A549 (cell line): ENCODE results near the gene TWIST2. TPM values are rescaled to one million over a fixed set of nuclear protein-coding genes. Genes with fewer than 3 reads are reported as not detected.

Experiments
- ATAC-seq, 2 experiments: fragments of 200-7000 bp in 1 of 2; fragments of >200 bp in 1 of 2; cut with Nextera tagmentation in 1 of 2; cut with Tn5 transposase in 1 of 2; 3 replicates each; pipeline versions ENCODE4 v1.8.0 to v1.9.1; 2018 to 2020; ENCODE audit warnings: mild to moderate bottlenecking in 1 of 2, moderate library complexity in 1 of 2
- CTCF ChIA-PET: fragments of 300-600 bp; sonication (Branson Sonifier 250); formaldehyde crosslinking; extraction: SDS; loops from one replicate; lab custom pipeline; 2021; ENCODE audit warnings: antibody characterized with exemption, inconsistent platforms; lab: Yijun Ruan, JAX
- POLR2A ChIA-PET: fragments of 350-600 bp; formaldehyde crosslinking; extraction: SDS; loops from one replicate; lab custom pipeline; 2021; ENCODE audit warnings: antibody characterized with exemption, inconsistent platforms; lab: Yijun Ruan, JAX
- DNase-seq, 2 experiments: peaks; one replicate each; pipeline versions ENCODE4 v3.0.0 to v3.0.0-alpha.2; 2011 to 2016; ENCODE audit warnings: low read depth in 1 of 2, low spot score in 1 of 2
- FAIRE-seq: peaks from 2 replicates; lab custom pipeline; 2011; peaks lifted over from hg19 to GRCh38; lab: Jason Lieb, UNC
- H3K27ac ChIP-seq, 2 experiments: fragments of >200 bp; sonication (Bioruptor Twin); formaldehyde crosslinking; 3 replicates each; pipeline ENCODE4 v1.5.1; 2016 to 2017
- H3K4me1 ChIP-seq: fragments of >200 bp; sonication (Bioruptor Twin); formaldehyde crosslinking; 3 replicates; pipeline ENCODE4 v1.6.1; 2016
- H3K4me2 ChIP-seq: fragments of >200 bp; sonication (Bioruptor Twin); formaldehyde crosslinking; 3 replicates; pipeline ENCODE4 v1.6.1; 2016
- H3K4me3 ChIP-seq: fragments of >200 bp; sonication (Bioruptor Twin); formaldehyde crosslinking; 3 replicates; pipeline ENCODE4 v1.5.1; 2016
- H3K9me3 ChIP-seq: fragments of >200 bp; sonication (Bioruptor Twin); formaldehyde crosslinking; 3 replicates; pipeline ENCODE4 v1.6.1; 2016
- BHLHE40 ChIP-seq: IDR thresholded peaks from 2 replicates; pipeline ENCODE4 v1.6.1; 2012; ENCODE audit warnings: low read depth, low read length, inconsistent platforms
- CHD2 ChIP-seq: fragments of 150-350 bp; IDR thresholded peaks from 2 replicates; pipeline ENCODE4 v1.6.1; 2014; ENCODE audit warnings: low read length; ENCODE audit not compliant: partially characterized antibody
- EHF ChIP-seq: fragments of 250-450 bp; sonication (Bioruptor Pico); IDR thresholded peaks from 2 replicates; pipeline ENCODE4 v1.5.0; 2020; ENCODE audit warnings: mild to moderate bottlenecking
- EHMT2 ChIP-seq: fragments of 200-600 bp; sonication (generic); IDR thresholded peaks from 2 replicates; pipeline ENCODE4 v1.6.1; 2016; ENCODE audit warnings: antibody characterized with exemption, low read depth, mild to moderate bottlenecking, moderate library complexity
- EP300 ChIP-seq, 2 experiments: fragments of >200 bp; sonication (Bioruptor Twin); formaldehyde crosslinking; IDR thresholded peaks; 2 replicates in 1 of 2; 3 replicates in 1 of 2; pipeline ENCODE4 v1.6.1; 2016 to 2017
- ESRRA ChIP-seq: fragments of 150-350 bp; IDR thresholded peaks from 2 replicates; pipeline ENCODE4 v1.6.1; 2014; ENCODE audit warnings: mild to moderate bottlenecking, low read length, borderline replicate concordance
- FOXS1 ChIP-seq: fragments of 250-450 bp; sonication (Bioruptor Pico); IDR thresholded peaks from 2 replicates; pipeline ENCODE4 v1.5.0; 2020; ENCODE audit warnings: mild to moderate bottlenecking, moderate library complexity
- GATA3 ChIP-seq: IDR thresholded peaks from 2 replicates; pipeline ENCODE4 v1.6.1; 2012; ENCODE audit warnings: borderline replicate concordance
- HDAC2 ChIP-seq: fragments of 200-600 bp; sonication (generic); IDR thresholded peaks from 2 replicates; pipeline ENCODE4 v1.6.1; 2016
- HEYL ChIP-seq: fragments of 250-450 bp; sonication (Bioruptor Pico); IDR thresholded peaks from 2 replicates; pipeline ENCODE4 v1.8.0; 2021; ENCODE audit warnings: mild to moderate bottlenecking, moderate library complexity
- JUNB ChIP-seq: fragments of >200 bp; sonication (Bioruptor Twin); formaldehyde crosslinking; IDR thresholded peaks from 2 replicates; pipeline ENCODE4 v1.6.1; 2016
- MYC ChIP-seq: IDR thresholded peaks from 2 replicates; pipeline ENCODE4 v1.6.1; 2012; ENCODE audit warnings: mild to moderate bottlenecking, inconsistent platforms, low read length, improper control_type of control experiment, borderline replicate concordance
- POLR2A ChIP-seq: IDR thresholded peaks from 2 replicates; pipeline ENCODE4 v1.6.1; 2012; ENCODE audit warnings: mild to moderate bottlenecking, low read length
- RFX5 ChIP-seq: fragments of 450-650 bp; IDR thresholded peaks from 2 replicates; pipeline ENCODE4 v1.7.1; 2014; ENCODE audit warnings: antibody characterized with exemption, mild to moderate bottlenecking, moderate library complexity
- TP53 ChIP-seq: fragments of 250-450 bp; sonication (Bioruptor Pico); IDR thresholded peaks from 2 replicates; pipeline ENCODE4 v1.5.0; 2021; ENCODE audit warnings: mild to moderate bottlenecking, moderate library complexity
- ZFP36 ChIP-seq: fragments of 450-650 bp; IDR thresholded peaks from 2 replicates; pipeline ENCODE4 v1.6.1; 2014; ENCODE audit warnings: borderline replicate concordance; ENCODE audit not compliant: partially characterized antibody
- WGBS: methylation state at CpG from one replicate; pipeline ENCODE4 v1.1.6; 2017; ENCODE audit errors: missing lambda C conversion rate; 5-methylcytosine and 5-hydroxymethylcytosine counted together
- polyA plus RNA-seq, 4 experiments: library from polyadenylated mRNA; depleted of rRNA in 3 of 4; stranded (reverse); fragments of >200 nt; fragmentation: RNase III in 1 of 4; extraction: RNeasy Plus Mini Kit Qiagen cat#74134 plus additional on column Dnase treatment in 1 of 4; gene quantifications; 2 replicates in 3 of 4; 3 replicates in 1 of 4; pipeline ENCODE4 v1.2.3, GENCODE V29; 2011 to 2017
- TF ChIP-seq, protein P1 (sequence below): fragments of 150-350 bp; IDR thresholded peaks from 2 replicates; pipeline ENCODE4 v1.6.1; 2014; ENCODE audit warnings: low read depth, mild to moderate bottlenecking, low read length
- TF ChIP-seq, protein P2 (sequence below): fragments of >200 bp; sonication (Bioruptor Twin); formaldehyde crosslinking; IDR thresholded peaks from 2 replicates; pipeline ENCODE4 v1.6.1; 2016
- TF ChIP-seq, protein P3 (sequence below): IDR thresholded peaks from 2 replicates; pipeline ENCODE4 v1.6.1; 2012; ENCODE audit warnings: low read depth, borderline replicate concordance
- TF ChIP-seq, protein P4 (sequence below): IDR thresholded peaks from 2 replicates; pipeline ENCODE4 v1.6.1; 2012

Gene TWIST2
- polyA plus RNA-seq, 2 of the 4 experiments (the other 2 are of a cell fraction) = 7.1 to 8.2 TPM

DNA sequence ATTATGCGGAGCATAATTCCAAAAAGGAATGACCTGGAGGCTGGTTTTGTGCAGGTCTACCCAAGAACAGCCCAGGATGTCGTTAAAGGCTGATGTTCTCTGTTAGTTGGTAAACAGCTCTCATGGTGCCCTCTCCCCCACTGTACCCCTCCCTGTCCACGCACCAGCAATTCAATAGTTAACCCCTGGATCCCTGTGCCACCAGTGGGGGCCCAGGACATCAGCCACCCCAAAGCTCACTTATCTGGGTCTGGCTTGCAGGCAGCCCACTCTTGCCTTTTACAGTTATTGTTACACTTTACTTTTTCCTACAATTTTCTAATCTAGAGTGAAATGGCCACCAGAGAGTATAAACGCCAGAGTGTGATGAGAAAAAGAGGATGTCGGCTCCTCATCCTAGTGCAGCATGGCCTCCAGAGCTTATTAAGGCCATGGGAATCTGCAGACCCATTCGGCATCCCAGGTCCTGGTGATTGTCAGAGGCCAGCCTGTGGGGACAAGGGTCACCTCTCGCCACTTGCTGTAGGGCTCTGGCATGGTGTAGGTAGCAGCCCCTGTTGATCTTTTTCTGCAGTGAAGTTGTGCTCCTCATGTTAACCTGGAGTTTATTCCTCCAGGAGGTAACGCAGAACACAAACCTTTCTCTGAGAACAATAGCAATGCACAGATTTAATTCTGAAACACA is 30.3 kb downstream of the TWIST2 start:
- FAIRE-seq = no peak
- no peak overlapping the region for H3K27ac ChIP-seq
- CTCF ChIA-PET = interaction anchor here (1.0 to 1.7 kb wide), 3 partner anchors 12 to 92 kb away, joined by 3 to 5 read pairs (median 4); partner anchors contain the start of gene TWIST2
- TF ChIP-seq, protein P1, sequence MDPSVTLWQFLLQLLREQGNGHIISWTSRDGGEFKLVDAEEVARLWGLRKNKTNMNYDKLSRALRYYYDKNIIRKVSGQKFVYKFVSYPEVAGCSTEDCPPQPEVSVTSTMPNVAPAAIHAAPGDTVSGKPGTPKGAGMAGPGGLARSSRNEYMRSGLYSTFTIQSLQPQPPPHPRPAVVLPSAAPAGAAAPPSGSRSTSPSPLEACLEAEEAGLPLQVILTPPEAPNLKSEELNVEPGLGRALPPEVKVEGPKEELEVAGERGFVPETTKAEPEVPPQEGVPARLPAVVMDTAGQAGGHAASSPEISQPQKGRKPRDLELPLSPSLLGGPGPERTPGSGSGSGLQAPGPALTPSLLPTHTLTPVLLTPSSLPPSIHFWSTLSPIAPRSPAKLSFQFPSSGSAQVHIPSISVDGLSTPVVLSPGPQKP = no peak
- TF ChIP-seq GATA3 (no peak), ESRRA (no peak), RFX5 (no peak), POLR2A (no peak), EHMT2 (no peak), BHLHE40 (no peak), EHF (CRISPR knock-in tag) (no peak), TP53 (CRISPR knock-in tag) (no peak), JUNB (no peak)
- TF ChIP-seq, protein P2, sequence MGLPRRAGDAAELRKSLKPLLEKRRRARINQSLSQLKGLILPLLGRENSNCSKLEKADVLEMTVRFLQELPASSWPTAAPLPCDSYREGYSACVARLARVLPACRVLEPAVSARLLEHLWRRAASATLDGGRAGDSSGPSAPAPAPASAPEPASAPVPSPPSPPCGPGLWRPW = no peak
- POLR2A ChIA-PET = no interaction called here
- H3K4me1 ChIP-seq = peaks cover 4% of the 10 kb centered on the region; the same call in 1 of the 3 replicates
- ATAC-seq = no peak
- 85% methylated on average over 8 of the region's 8 CpGs for WGBS
- no peak overlapping the region for H3K4me2 ChIP-seq
- H3K4me3 ChIP-seq = no peak overlapping the region
- H3K9me3 ChIP-seq = no peaks in the 10 kb centered on the region
- DNase-seq = no peak

DNA sequence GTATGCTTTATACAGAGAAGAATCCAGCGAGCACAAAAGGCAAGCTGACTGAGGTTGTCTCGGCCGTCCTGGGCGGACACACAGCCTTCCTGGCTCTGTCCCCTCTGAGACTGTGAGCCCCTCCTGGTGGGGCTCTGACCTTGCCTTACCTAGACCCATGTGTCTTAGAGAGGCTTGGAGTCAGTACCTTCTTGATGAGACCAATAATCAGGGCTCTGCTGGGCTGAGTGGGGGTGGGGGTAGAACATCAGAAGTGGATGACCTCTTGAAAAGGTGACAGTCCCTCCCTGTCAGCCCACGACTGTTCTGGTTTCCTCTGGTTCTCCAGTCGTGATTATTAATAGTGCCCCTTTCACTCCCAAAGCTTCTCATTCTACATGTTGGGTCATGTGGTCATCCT is 31.2 kb downstream of the TWIST2 start:
- Histone ChIP-seq H3K4me1 (peaks cover 4% of the 10 kb centered on the region; the same call in 1 of the 3 replicates), H3K4me2 (no peak overlapping the region), H3K27ac (no peak overlapping the region), H3K4me3 (no peak overlapping the region), H3K9me3 (no peaks in the 10 kb centered on the region)
- ChIA-PET CTCF (interaction anchor here (0.8 to 1.7 kb wide), 4 partner anchors 10 to 93 kb away, joined by 3 to 5 read pairs (median 4); partner anchors contain the start of gene TWIST2), POLR2A (no interaction called here)
- no peak for TF ChIP-seq ZFP36
- WGBS = 80% methylated on average over 6 of the region's 6 CpGs
- ATAC-seq (no peak), FAIRE-seq (no peak), DNase-seq (no peak)

DNA sequence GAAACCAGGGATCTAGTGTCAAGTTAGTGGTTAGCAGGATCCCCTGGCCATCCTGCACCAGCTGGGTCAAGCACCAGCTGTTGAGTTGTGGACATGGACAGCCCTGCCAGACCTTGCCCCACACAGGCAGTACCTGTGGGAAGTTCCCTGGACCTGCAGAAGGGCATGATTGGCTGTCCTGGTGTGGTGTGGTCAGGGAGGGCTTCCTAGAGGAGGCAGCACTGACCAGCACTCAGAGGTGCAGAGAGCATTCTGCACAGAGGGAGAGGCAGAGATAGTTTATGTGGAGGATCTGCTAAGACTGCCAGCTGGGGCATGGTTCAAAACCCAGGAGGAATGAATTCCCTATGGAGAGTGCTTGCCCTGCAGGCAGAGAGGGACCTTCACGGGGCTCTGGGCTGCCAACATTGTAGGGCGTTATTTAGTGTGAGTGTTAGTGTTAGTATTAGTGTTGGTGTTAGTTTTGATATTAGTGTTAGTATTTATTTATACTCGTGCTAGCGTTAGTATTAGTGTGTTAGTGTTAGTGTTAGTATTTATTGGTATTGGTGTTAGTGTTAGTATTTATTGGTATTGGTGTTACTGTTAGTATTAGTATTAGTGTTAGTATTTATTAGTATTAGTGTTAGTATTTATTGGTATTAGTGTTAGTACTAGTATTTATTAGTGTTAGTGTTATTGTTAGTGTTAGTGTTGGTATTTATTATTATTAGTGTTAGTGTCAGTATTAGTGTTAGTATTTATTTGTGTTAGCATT is 31.9 kb downstream of the TWIST2 start:
- ChIA-PET POLR2A (no interaction called here), CTCF (interaction anchor here (0.8 to 1.7 kb wide), 4 partner anchors 10 to 94 kb away, joined by 3 to 5 read pairs (median 4); partner anchors contain the start of gene TWIST2)
- H3K9me3 ChIP-seq = no peaks in the 10 kb centered on the region
- WGBS = 89% methylated on average over 4 of the region's 4 CpGs
- DNase-seq (no peak), ATAC-seq (no peak), FAIRE-seq (no peak)
- H3K27ac ChIP-seq = no peak overlapping the region
- no peak overlapping the region for H3K4me3 ChIP-seq
- H3K4me2 ChIP-seq = no peak overlapping the region
- H3K4me1 ChIP-seq = peaks cover 4% of the 10 kb centered on the region; the same call in 1 of the 3 replicates
- TF ChIP-seq HEYL (CRISPR knock-in tag) = no peak
- no peak for TF ChIP-seq HDAC2
- TF ChIP-seq JUNB = no peak
- peak; percentile 56 for TF ChIP-seq ZFP36
- TF ChIP-seq CHD2 = no peak

DNA sequence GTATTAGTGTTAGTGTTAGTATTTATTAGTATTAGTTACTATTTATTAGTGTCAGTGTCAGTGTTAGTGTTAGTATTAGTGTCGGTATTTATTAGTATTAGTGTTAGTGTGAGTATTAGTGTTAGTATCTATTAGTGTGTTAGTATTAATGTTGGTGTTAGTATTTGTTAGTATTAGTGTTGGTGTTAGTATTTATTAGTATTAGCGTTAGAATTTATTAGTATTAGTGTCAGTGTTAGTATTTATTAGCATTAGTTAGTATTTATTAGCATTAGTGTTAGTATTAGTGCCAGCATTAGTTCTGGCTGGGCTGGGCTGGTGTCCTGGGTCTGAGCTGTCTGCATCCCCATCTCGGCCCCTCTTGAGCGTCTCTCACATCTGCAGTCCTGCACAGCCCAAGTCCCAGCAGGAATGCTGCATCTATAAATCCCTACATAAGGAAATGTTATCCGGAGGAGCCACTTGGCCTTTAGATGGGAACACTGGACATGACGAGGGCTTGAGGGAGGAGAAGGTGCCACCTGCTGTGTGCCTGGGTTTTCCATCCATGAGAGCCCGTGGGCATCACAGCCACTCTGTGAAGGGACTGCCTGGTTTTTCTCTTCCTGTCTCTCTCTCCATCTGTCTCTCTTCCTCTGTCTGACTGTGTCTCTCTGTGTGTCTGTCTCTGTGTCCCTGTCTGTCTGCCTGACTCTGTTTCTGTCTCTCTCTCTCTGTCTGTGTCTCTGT is 33.6 kb downstream of the TWIST2 start:
- DNase-seq (no peak), ATAC-seq (peak in 1 of 2 experiments; percentile 48; a peak in 3 of 6 replicates), FAIRE-seq (no peak)
- Histone ChIP-seq H3K4me3 (no peak overlapping the region), H3K27ac (peak overlapping the region in 1 of 2 experiments; percentile 53; a peak in 2 of 6 replicates), H3K4me1 (peaks cover 4% of the 10 kb centered on the region; the same call in 1 of the 3 replicates), H3K9me3 (no peaks in the 10 kb centered on the region), H3K4me2 (no peak overlapping the region)
- POLR2A ChIA-PET = no interaction called here
- CTCF ChIA-PET = no interaction called here
- 83% methylated on average over 7 of the region's 7 CpGs for WGBS
- TF ChIP-seq CHD2 (no peak), EP300 (IDR thresholded peaks at IDR 0.05) (no peak), MYC (no peak), RFX5 (no peak), FOXS1 (CRISPR knock-in tag) (no peak), GATA3 (no peak)
- TF ChIP-seq, protein P3, sequence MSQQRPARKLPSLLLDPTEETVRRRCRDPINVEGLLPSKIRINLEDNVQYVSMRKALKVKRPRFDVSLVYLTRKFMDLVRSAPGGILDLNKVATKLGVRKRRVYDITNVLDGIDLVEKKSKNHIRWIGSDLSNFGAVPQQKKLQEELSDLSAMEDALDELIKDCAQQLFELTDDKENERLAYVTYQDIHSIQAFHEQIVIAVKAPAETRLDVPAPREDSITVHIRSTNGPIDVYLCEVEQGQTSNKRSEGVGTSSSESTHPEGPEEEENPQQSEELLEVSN = no peak
- TF ChIP-seq, protein P2 = no peak
- TF ChIP-seq, protein P4, sequence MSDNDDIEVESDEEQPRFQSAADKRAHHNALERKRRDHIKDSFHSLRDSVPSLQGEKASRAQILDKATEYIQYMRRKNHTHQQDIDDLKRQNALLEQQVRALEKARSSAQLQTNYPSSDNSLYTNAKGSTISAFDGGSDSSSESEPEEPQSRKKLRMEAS = no peak
